ENCODE results near the gene STOX2.

STOX2 gene

GRCh38 chr4:183888564-183888963, 16.5 kb upstream of the STOX2 start:
- no peak for DNase-seq (ENCODE audit: low read depth)

GRCh38 chr4:183889190-183889589, 15.9 kb upstream of the STOX2 start:
- DNase-seq (ENCODE audit: low read depth): no peak

- DNase-seq (ENCODE audit: low read depth): no peak
Observed at GRCh38 chr4:183897193-183897592, 7.9 kb upstream of the STOX2 start.

GRCh38 chr4:183898456-183898855, 6.7 kb upstream of the STOX2 start:
- DNase-seq (ENCODE audit: low read depth): no peak

- DNase-seq (ENCODE audit: low read depth): no peak
Observed at GRCh38 chr4:183903021-183903760, 1.9 kb upstream of the STOX2 start.

GRCh38 chr4:183905593-183906488, 734 bp downstream of the STOX2 start:
- DNase-seq (ENCODE audit: low read depth): no peak

- DNase-seq (ENCODE audit: low read depth): no peak
Observed at GRCh38 chr4:183906489-183906738, 1.3 kb downstream of the STOX2 start.

GRCh38 chr4:183906739-183907651, 1.9 kb downstream of the STOX2 start:
- no peak for DNase-seq (ENCODE audit: low read depth)

- no peak for DNase-seq (ENCODE audit: low read depth)
Observed at GRCh38 chr4:183907871-183908683, 3.0 kb downstream of the STOX2 start.

- DNase-seq (ENCODE audit: low read depth): no peak
Observed at GRCh38 chr4:183909187-183909586, 4.1 kb downstream of the STOX2 start.

GRCh38 chr4:183909801-183910200, 4.7 kb downstream of the STOX2 start:
- DNase-seq (ENCODE audit: low read depth): no peak

- DNase-seq (ENCODE audit: low read depth): no peak
Observed at GRCh38 chr4:183912585-183912984, 7.5 kb downstream of the STOX2 start.

- no peak for DNase-seq (ENCODE audit: low read depth)
Observed at GRCh38 chr4:183915976-183916375, 10.9 kb downstream of the STOX2 start.

GRCh38 chr4:183918696-183919095, 13.6 kb downstream of the STOX2 start:
- no peak for DNase-seq (ENCODE audit: low read depth)

GRCh38 chr4:183919141-183919540, 14.0 kb downstream of the STOX2 start:
- no peak for DNase-seq (ENCODE audit: low read depth)

GRCh38 chr4:183920512-183920911, 15.4 kb downstream of the STOX2 start:
- no peak for DNase-seq (ENCODE audit: low read depth)

GRCh38 chr4:183921335-183921734, 16.2 kb downstream of the STOX2 start:
- no peak for DNase-seq (ENCODE audit: low read depth)

- no peak for DNase-seq (ENCODE audit: low read depth)
Observed at GRCh38 chr4:183924362-183925044, 19.4 kb downstream of the STOX2 start.

GRCh38 chr4:183926950-183927349, 21.8 kb downstream of the STOX2 start:
- no peak for DNase-seq (ENCODE audit: low read depth)

- DNase-seq (ENCODE audit: low read depth): no peak
Observed at GRCh38 chr4:183932576-183932975, 27.5 kb downstream of the STOX2 start.

- DNase-seq (ENCODE audit: low read depth): no peak
Observed at GRCh38 chr4:183934761-183935160, 29.7 kb downstream of the STOX2 start.

Data from fibroblast of the conjunctiva (primary cell).